ENCODE measurements around the gene PCBP3.

PCBP3 gene

GRCh38 chr21:45818276-45818903 is 174.9 kb downstream of the PCBP3 start:
- DNase-seq, result no peak

GRCh38 chr21:45818904-45819285 is 175.4 kb downstream of the PCBP3 start:
- DNase-seq, result peak; percentile 17

GRCh38 chr21:45819478-45820170 is 176.1 kb downstream of the PCBP3 start:
- no peak for DNase-seq

GRCh38 chr21:45820171-45821091 is 176.9 kb downstream of the PCBP3 start:
- DNase-seq, result peak; percentile 77

GRCh38 chr21:45821315-45821962 is 177.9 kb downstream of the PCBP3 start:
- DNase-seq, result no peak

- DNase-seq, result no peak
These were observed 178.5 kb downstream of the PCBP3 start for GRCh38 chr21:45821998-45822397.

- DNase-seq, result no peak
These were observed 179.0 kb downstream of the PCBP3 start for GRCh38 chr21:45822429-45823099.

GRCh38 chr21:45823100-45823681 is 179.7 kb downstream of the PCBP3 start:
- DNase-seq, result no peak

GRCh38 chr21:45824546-45825215 is 181.2 kb downstream of the PCBP3 start:
- DNase-seq, result no peak

GRCh38 chr21:45825219-45825618 is 181.7 kb downstream of the PCBP3 start:
- no peak for DNase-seq

GRCh38 chr21:45826676-45827301 is 183.3 kb downstream of the PCBP3 start:
- no peak for DNase-seq

- no peak for DNase-seq
These were observed 183.8 kb downstream of the PCBP3 start for GRCh38 chr21:45827302-45827692.

GRCh38 chr21:45827881-45828579 is 184.5 kb downstream of the PCBP3 start:
- no peak for DNase-seq

GRCh38 chr21:45828580-45829570 is 185.3 kb downstream of the PCBP3 start:
- DNase-seq, result no peak

- DNase-seq, result no peak
These were observed 186.1 kb downstream of the PCBP3 start for GRCh38 chr21:45829668-45830067.

GRCh38 chr21:45830221-45830640 is 186.7 kb downstream of the PCBP3 start:
- DNase-seq, result no peak

GRCh38 chr21:45830720-45831366 is 187.3 kb downstream of the PCBP3 start:
- no peak for DNase-seq

- no peak for DNase-seq
These were observed 188.6 kb downstream of the PCBP3 start for GRCh38 chr21:45831991-45832740.
